ENCODE measurements around the gene MYH8.

The MYH8 gene

DNA sequence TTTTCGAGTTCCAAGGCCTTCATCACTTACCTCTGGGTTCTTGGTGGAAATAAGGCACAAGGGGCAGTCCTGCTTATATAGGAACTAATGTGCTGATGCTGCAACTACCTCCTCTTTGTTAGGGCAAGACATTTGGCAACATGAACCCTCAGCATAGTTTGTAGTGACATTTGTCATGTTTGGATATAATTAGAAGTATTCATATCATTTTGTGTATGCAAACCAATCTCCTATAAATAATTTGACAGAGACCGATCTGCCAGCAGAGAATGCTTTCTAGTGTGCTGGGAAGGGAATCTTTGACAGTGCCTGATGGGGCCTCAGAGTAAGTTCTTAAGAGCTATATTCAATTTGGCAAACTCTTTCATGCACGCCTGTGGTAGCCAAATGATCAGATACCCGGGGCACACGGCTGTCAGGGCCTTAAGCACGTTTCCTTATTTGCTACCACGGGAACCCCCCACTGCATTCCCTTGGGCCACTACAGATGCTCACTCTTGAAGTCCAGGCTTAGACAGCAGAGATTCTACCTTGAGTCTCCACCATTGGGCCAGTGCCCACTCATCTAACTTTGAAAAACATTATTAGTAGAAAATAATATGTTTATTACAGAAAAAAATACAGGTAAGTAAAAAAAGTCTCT, at the start of gene MYH8:
TSS of gene MYH8 (minus strand) at position 51 of the 643 bp plus-strand sequence. CDS start 1,723 bp downstream, outside the sequence.
- in situ Hi-C loops (cut with MboI; ENCODE audit: low pct_unique_long_range_greater_than_20kb, low sequenced_read_pairs) = no loop called here
- no peak for DNase-seq

GRCh38 chr17:10469459-10469858, 47.7 kb upstream of the MYH8 start, which contains the start of gene MYH4:
Gene MYH4, minus strand, starts transcription at chr17:10469559. Its CDS starts 2,814 bp downstream, at chr17:10466745.
- DNase-seq = no peak
- in situ Hi-C loops (cut with MboI; ENCODE audit: low pct_unique_long_range_greater_than_20kb, low sequenced_read_pairs) = no loop called here

- no peak for DNase-seq
- in situ Hi-C loops (cut with MboI; ENCODE audit: low pct_unique_long_range_greater_than_20kb, low sequenced_read_pairs) = no loop called here
These were observed 41.7 kb upstream of the MYH8 start for GRCh38 chr17:10463402-10463801.

DNA sequence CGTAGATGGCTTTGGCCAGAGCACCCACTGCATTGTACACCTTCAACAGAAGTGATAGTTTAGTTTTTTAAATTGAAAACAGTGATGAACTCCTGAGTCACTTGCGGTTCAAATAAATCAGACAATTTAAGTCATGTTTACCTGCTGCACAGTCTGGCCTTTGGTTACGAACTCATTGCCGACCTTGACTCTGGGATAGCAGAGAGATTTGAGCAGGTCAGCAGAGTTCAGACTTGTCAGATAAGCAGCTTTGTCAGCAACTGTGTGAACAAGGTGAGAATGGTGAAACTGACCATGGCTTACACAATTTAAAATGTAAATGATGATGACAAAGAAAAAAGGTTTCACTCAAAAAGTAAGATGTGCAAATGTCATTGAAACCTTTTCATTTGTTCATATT, 38.3 kb upstream of the MYH8 start:
- in situ Hi-C loops (cut with MboI; ENCODE audit: low pct_unique_long_range_greater_than_20kb, low sequenced_read_pairs) = no loop called here

DNA sequence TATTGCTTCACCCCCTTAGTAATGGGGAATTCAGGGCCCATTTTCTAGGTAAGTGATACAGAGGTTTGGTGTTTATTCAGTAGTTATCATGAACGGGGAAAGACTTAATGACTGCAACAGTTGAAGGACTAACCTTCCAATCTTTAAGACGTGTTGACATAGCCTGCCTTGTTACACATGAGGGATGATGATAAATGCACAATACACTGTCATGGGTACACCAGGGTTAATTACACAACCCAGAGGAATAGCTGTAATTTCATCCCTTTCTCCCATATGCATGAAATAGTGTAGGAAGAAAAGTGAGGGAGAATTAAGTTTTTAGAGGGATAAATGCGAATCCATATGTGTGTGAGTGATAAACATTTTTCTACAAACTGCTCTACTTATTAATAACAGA, 37.0 kb upstream of the MYH8 start:
- in situ Hi-C loops (cut with MboI; ENCODE audit: low pct_unique_long_range_greater_than_20kb, low sequenced_read_pairs) = no loop called here
- no peak for DNase-seq

More for the DNA sequence above, 38.3 kb upstream of the MYH8 start:
- no peak for DNase-seq

- DNase-seq = no peak
- in situ Hi-C loops (cut with MboI; ENCODE audit: low pct_unique_long_range_greater_than_20kb, low sequenced_read_pairs) = no loop called here
These were observed 36.2 kb upstream of the MYH8 start for GRCh38 chr17:10457952-10458351.

DNA sequence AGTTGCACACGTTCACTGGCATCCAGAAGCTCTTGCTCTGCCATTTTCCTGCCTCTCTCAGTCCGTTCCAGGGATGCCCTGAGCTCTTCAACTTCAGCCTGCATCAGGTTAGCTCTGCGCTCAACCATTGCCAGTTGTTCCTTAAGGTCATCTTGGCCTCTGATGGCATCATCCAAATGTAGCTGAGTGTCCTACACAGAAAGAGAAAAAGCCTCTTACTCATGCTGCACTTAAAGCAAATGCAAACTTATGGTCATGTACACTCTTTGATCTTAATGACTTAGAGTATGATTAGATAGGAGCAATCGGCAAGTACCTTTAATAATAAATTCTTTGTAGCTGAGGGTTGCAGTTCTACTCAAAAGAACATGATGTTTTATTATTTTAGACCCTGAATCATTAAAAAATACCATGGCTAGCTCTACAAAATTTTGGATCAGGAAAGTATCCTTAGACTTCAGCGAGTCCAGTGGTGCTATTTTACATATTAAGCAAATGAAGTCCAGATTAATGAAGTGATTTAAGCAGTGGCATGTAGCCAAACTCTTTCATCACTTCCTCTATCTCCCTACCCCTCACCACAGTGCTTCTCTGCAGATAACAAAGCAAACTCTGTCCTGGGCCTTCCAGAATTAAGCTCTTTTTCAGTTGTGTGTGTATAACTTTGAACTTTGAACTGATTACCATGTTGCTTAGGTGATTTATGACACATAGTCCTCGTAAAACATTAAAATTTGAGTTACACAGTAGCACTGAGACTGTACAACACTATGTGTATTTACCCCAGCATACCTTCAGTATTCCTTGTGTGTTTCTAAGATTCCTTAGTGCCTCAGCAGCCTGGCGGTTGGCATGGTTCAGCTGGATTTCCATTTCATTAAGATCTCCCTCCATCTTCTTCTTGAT, 25.5 kb upstream of the MYH8 start:
- no peak for DNase-seq
- in situ Hi-C loops (cut with MboI; ENCODE audit: low pct_unique_long_range_greater_than_20kb, low sequenced_read_pairs) = no loop called here

DNA sequence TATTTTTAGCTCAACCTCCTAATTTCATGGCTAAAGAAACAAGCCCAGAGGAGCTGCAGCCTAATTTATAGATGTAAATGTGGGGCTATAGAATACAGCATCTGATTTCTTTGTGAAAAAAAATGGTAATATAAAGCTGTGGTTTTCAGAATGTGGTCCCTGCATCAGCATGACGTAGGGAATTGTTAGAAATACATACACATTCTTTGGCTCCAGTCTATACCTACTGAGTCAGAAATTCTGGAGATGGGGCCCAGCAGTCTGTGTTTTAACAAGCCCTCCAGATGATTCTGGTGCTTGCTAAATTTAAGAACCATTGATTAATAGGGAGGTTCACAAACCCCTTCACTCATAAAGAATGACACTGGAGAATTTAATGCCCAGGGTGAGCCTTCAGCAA, 18.1 kb upstream of the MYH8 start:
- in situ Hi-C loops (cut with MboI; ENCODE audit: low pct_unique_long_range_greater_than_20kb, low sequenced_read_pairs) = no loop called here
- DNase-seq = no peak

DNA sequence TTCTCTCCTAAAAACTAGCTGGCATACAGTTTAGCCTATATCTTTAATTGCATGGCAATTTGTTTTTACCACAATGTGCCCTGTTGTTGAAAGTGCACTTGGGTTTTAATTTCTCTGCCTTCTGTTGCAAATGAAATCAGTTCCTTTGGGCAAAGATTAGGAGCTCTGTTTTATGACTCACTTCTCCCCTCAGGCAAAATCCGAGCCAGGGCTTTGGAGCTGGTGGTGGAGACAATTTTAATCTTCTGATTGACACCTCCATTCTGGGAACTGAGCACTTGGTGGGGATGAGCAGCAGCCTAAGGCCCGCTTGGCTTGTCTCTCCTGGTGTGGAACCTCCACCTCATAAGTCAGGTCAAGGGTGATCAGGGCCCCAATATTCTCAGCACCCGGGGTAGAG, 13.3 kb upstream of the MYH8 start:
- no peak for DNase-seq
- in situ Hi-C loops (cut with MboI; ENCODE audit: low pct_unique_long_range_greater_than_20kb, low sequenced_read_pairs) = no loop called here

DNA sequence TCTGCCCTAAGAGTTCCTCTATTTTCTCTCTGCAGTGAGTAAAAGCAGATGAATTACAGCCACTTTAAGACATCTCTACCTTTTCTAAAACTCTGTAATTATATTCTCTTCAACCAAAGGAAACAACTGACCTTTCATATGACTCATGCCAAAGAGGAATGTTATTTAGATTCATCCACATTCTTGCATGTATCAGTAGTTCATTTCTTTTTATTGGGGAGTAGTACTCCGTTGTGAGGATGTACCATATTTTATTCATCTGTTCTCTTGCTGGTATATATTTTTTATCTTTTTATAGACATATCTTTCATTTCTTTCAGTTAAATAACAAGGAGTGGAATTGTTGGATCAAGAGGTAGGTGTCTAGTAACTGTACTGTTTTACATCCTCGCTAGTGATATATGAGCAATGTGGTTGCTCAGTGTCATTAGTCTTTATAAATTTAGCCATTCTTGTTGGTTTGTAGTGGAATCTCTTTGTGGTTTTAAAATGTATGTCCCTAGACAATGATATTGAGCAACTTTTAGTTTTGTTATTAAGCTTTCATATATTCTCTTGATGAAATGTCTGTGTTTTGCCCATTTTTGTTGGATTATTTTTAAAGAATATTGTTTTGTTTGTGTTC, 7.8 kb upstream of the MYH8 start:
- no peak for DNase-seq
- in situ Hi-C loops (cut with MboI; ENCODE audit: low pct_unique_long_range_greater_than_20kb, low sequenced_read_pairs) = no loop called here

- in situ Hi-C loops (cut with MboI; ENCODE audit: low pct_unique_long_range_greater_than_20kb, low sequenced_read_pairs) = no loop called here
- no peak for DNase-seq
These were observed 7.0 kb upstream of the MYH8 start for GRCh38 chr17:10428781-10429180.

DNA sequence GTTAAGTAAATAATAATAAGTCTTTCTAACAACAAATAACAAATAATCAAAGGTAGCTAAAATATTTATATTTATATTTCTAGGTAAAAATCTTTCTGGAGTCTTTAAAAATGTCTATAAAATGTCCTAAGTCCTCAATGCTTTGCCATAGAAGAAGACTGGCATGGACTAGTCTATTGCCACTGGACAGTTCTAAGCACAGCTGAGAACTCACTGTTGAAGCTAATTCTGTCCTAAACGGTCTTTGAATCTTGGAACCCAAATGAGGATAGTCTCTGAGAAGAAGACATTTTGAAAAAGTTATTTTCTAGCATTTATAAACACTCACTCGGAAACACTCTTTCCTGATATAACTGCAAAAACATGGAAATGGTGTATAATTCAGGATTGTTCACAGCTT, 539 bp downstream of the MYH8 start:
- in situ Hi-C loops (cut with MboI; ENCODE audit: low pct_unique_long_range_greater_than_20kb, low sequenced_read_pairs) = no loop called here
- no peak for DNase-seq

GRCh38 chr17:10420811-10421210, 939 bp downstream of the MYH8 start:
- in situ Hi-C loops (cut with MboI; ENCODE audit: low pct_unique_long_range_greater_than_20kb, low sequenced_read_pairs) = no loop called here

GRCh38 chr17:10417431-10417830, 4.3 kb downstream of the MYH8 start:
- in situ Hi-C loops (cut with MboI; ENCODE audit: low pct_unique_long_range_greater_than_20kb, low sequenced_read_pairs) = no loop called here
- DNase-seq = no peak

More at GRCh38 chr17:10420811-10421210, 939 bp downstream of the MYH8 start:
- no peak for DNase-seq

- in situ Hi-C loops (cut with MboI; ENCODE audit: low pct_unique_long_range_greater_than_20kb, low sequenced_read_pairs) = no loop called here
- no peak for DNase-seq
These were observed 6.6 kb downstream of the MYH8 start for GRCh38 chr17:10415161-10415560.

DNA sequence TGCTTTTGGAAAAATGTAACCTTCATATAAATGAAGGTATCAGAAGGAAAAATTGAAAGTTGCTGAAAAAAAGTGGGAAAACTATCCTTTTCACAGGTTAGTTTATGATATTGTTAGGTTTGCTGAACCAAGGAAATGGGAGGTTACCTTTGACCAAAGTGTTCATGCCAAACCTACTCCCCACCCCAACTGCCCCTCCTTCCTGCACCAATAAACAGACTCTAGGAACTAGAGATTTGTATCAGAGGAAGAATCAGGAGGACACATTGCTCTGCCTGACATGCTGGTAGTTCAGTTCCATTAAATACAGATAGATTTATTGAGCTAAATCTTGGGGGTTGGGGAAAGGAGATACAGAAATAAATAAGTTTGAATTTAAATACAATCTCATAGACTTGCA, 18.2 kb downstream of the MYH8 start:
- DNase-seq = no peak
- in situ Hi-C loops (cut with MboI; ENCODE audit: low pct_unique_long_range_greater_than_20kb, low sequenced_read_pairs) = no loop called here

DNA sequence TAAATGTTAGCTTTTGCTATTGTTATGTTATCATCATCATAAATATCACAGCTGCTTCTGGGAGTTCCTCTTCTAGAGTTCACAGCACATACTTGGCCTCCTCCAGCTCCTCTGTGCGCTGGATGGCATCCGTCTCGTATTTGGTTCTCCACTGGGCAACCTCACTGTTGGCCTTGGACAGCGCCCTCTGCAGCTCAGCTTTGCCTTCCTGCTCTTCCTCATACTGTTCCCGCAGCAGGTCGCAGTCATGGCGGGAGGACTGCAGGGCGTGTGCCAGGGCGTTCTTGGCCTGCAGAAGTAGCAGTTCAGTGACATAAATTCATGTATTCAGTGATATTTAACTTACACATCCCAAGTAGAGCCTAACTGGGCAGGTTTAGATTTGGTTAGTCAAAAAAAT, 23.4 kb downstream of the MYH8 start:
- DNase-seq = no peak
- in situ Hi-C loops (cut with MboI; ENCODE audit: low pct_unique_long_range_greater_than_20kb, low sequenced_read_pairs) = loop anchor here (25.0 kb wide), 1 partner anchor 111 kb away; no protein-coding TSS in a partner anchor

GRCh38 chr17:10396524-10397163, 25.1 kb downstream of the MYH8 start:
- no peak for DNase-seq
- in situ Hi-C loops (cut with MboI; ENCODE audit: low pct_unique_long_range_greater_than_20kb, low sequenced_read_pairs) = loop anchor here (25.0 kb wide), 1 partner anchor 109 kb away; no protein-coding TSS in a partner anchor

GRCh38 chr17:10394201-10394887, 27.4 kb downstream of the MYH8 start:
- no peak for DNase-seq
- in situ Hi-C loops (cut with MboI; ENCODE audit: low pct_unique_long_range_greater_than_20kb, low sequenced_read_pairs) = loop anchor here (25.0 kb wide), 1 partner anchor 107 kb away; no protein-coding TSS in a partner anchor
